GM12891 (cell line): ENCODE results near the gene CTNND2. TPM values are rescaled to one million over a fixed set of nuclear protein-coding genes. Genes with fewer than 3 reads are reported as not detected.

Experiments used
- DNase-seq: peaks from one replicate; pipeline ENCODE4 v3.0.0; 2011; ENCODE audit warnings: low spot score; ENCODE audit not compliant: insufficient read length
- FAIRE-seq: peaks from 2 replicates; lab custom pipeline; 2011; peaks lifted over from hg19 to GRCh38; lab: Jason Lieb, UNC
- PAX5 ChIP-seq: IDR thresholded peaks from 2 replicates; pipeline ENCODE4 v1.6.1; 2011; ENCODE audit warnings: low read length, moderate library complexity, mild to moderate bottlenecking; ENCODE audit not compliant: insufficient read depth, severe bottlenecking
- POLR2A ChIP-seq: IDR thresholded peaks from 2 replicates; pipeline ENCODE4 v1.6.1; 2011; ENCODE audit warnings: low read depth, low read length, control low read depth
- POLR2AphosphoS5 ChIP-seq: IDR thresholded peaks from 2 replicates; pipeline ENCODE4 v1.6.1; 2011; ENCODE audit warnings: low read depth, low read length, control low read depth
- POU2F2 ChIP-seq: IDR thresholded peaks from 2 replicates; pipeline ENCODE4 v1.6.1; 2011; ENCODE audit warnings: low read depth, mild to moderate bottlenecking, control low read depth, low read length, moderate library complexity
- SPI1 ChIP-seq: IDR thresholded peaks from 2 replicates; pipeline ENCODE4 v1.6.1; 2011; ENCODE audit warnings: low read depth, low read length, control low read depth
- TAF1 ChIP-seq: IDR thresholded peaks from 2 replicates; pipeline ENCODE4 v1.6.1; 2011; ENCODE audit warnings: low read depth, low read length, control low read depth
- polyA plus RNA-seq: library from polyadenylated mRNA; unstranded; fragments of >200 nt; gene quantifications from one replicate; pipeline ENCODE4 v1.2.1, GENCODE V29; 2012; ENCODE audit warnings: low read depth, missing spikeins, inconsistent platforms; ENCODE audit not compliant: missing spikeins

Gene CTNND2
- 0.03 TPM for polyA plus RNA-seq

- FAIRE-seq: no peak
These were observed at the start of gene CTNND2 for GRCh38 chr5:11904265-11904906. CTNND2 (minus strand) TSS chr5:11904446; CDS start chr5:11903853, 593 bp downstream.

GRCh38 chr5:11946317-11946716 is 42.1 kb upstream of the CTNND2 start:
- no peak for DNase-seq
- TF ChIP-seq POLR2A (no peak), SPI1 (no peak), PAX5 (no peak), TAF1 (no peak), POU2F2 (no peak), POLR2AphosphoS5 (no peak)
- FAIRE-seq: no peak

More at GRCh38 chr5:11904265-11904906, at the start of gene CTNND2:
- no peak for DNase-seq
- no peak for TF ChIP-seq POLR2AphosphoS5
- TF ChIP-seq PAX5: no peak
- no peak for TF ChIP-seq TAF1
- no peak for TF ChIP-seq SPI1
- no peak for TF ChIP-seq POU2F2
- no peak for TF ChIP-seq POLR2A

- FAIRE-seq (no peak), DNase-seq (no peak)
- TF ChIP-seq SPI1 (no peak), POU2F2 (no peak), TAF1 (no peak), PAX5 (no peak), POLR2AphosphoS5 (no peak), POLR2A (no peak)
These were observed 37.3 kb upstream of the CTNND2 start for GRCh38 chr5:11941566-11941965.

GRCh38 chr5:11931638-11932037 is 27.4 kb upstream of the CTNND2 start:
- DNase-seq (no peak), FAIRE-seq (no peak)
- no peak for TF ChIP-seq POU2F2
- TF ChIP-seq SPI1: no peak
- no peak for TF ChIP-seq POLR2AphosphoS5
- no peak for TF ChIP-seq TAF1
- TF ChIP-seq PAX5: no peak
- TF ChIP-seq POLR2A: no peak

- TF ChIP-seq POLR2A (no peak), SPI1 (no peak), PAX5 (no peak), POLR2AphosphoS5 (no peak), TAF1 (no peak), POU2F2 (no peak)
- DNase-seq: no peak
- FAIRE-seq: no peak
These were observed 24.7 kb upstream of the CTNND2 start for GRCh38 chr5:11928909-11929308.

GRCh38 chr5:11925701-11926100 is 21.5 kb upstream of the CTNND2 start:
- FAIRE-seq: no peak

GRCh38 chr5:11922394-11922793 is 18.1 kb upstream of the CTNND2 start:
- no peak for TF ChIP-seq POLR2AphosphoS5
- TF ChIP-seq POU2F2: no peak
- no peak for TF ChIP-seq SPI1
- no peak for TF ChIP-seq PAX5
- no peak for TF ChIP-seq TAF1
- no peak for TF ChIP-seq POLR2A
- no peak for DNase-seq
- no peak for FAIRE-seq

More at GRCh38 chr5:11925701-11926100, 21.5 kb upstream of the CTNND2 start:
- no peak for DNase-seq
- TF ChIP-seq POLR2AphosphoS5: no peak
- TF ChIP-seq POU2F2: no peak
- no peak for TF ChIP-seq TAF1
- no peak for TF ChIP-seq POLR2A
- TF ChIP-seq SPI1: no peak
- TF ChIP-seq PAX5: no peak

- FAIRE-seq: no peak
- DNase-seq: no peak
- TF ChIP-seq POLR2A (no peak), POLR2AphosphoS5 (no peak), SPI1 (no peak), TAF1 (no peak)
These were observed 14.3 kb upstream of the CTNND2 start for GRCh38 chr5:11918463-11919045.

GRCh38 chr5:11909471-11909870 is 5.2 kb upstream of the CTNND2 start:
- FAIRE-seq: no peak
- TF ChIP-seq POU2F2 (no peak), TAF1 (no peak), SPI1 (no peak), PAX5 (no peak), POLR2AphosphoS5 (no peak), POLR2A (no peak)

GRCh38 chr5:11906497-11906896 is 2.3 kb upstream of the CTNND2 start:
- TF ChIP-seq POLR2AphosphoS5 (no peak), SPI1 (no peak), TAF1 (no peak), POU2F2 (no peak)
- DNase-seq (no peak), FAIRE-seq (no peak)

More at GRCh38 chr5:11909471-11909870, 5.2 kb upstream of the CTNND2 start:
- no peak for DNase-seq

- no peak for DNase-seq
- no peak for FAIRE-seq
- no peak for TF ChIP-seq POLR2AphosphoS5
- no peak for TF ChIP-seq TAF1
- no peak for TF ChIP-seq PAX5
- no peak for TF ChIP-seq SPI1
- no peak for TF ChIP-seq POU2F2
- TF ChIP-seq POLR2A: no peak
These were observed 960 bp upstream of the CTNND2 start for GRCh38 chr5:11905206-11905605.
